Brain pericyte (primary cell): ENCODE data around the gene MBNL2.

Source experiments
- DNase-seq: peaks from one replicate; pipeline ENCODE4 v3.0.0-alpha.2; 2012; ENCODE audit warnings: low read depth, low spot score

MBNL2 gene

GRCh38 chr13:97327086-97327485 lies 105.0 kb downstream of the MBNL2 start:
- no peak for DNase-seq

DNA sequence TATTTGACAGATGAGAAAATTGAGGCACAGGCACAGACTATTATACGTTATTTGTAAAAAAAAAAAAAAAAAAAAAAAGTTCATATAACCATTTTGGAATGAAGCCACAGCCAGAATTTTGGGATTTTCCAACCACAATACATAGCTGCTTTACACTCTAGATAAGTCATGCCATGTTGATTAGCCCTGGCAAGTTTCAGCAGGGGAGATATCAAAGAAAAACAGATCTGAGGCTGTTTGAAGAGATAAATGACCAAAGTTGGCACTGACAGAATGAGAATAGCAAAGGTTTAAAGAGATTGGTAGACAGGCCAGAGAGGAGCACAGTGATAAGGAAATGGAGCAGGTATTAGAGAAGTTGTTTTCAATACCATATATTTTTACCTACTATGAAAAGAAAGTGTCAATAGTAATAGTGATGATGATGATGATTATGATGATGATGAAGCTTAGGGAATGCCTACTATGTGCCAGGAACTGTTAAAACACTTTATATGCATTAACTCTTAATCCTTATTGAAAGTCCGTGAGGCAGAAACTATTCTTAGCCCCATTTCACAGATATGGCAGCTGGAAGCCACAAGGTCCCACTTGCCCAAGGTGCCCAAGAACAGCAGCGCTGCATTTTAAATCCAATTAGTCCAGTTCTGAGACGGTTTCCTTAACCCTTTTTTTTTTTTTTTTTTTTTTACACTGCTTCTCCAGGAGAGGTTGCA lies 105.5 kb downstream of the MBNL2 start:
- DNase-seq, result no peak

GRCh38 chr13:97328222-97328790 lies 106.2 kb downstream of the MBNL2 start:
- no peak for DNase-seq

DNA sequence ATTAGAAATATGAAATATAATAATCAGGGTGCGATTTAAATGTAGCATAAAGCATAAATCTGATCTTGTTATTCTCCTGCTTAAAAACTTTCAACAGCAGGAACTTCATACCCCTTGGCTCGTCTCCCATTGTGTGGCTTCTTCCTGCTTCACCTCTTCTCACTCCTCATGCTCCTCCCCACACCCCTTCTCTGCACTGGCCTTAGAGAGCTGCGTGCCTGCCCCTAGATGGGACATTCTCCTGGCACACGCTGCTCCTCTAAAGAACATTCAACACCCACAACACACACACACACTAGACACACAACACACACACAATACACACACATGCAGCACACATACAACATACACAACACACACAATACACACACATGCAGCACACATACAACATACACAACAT lies 107.2 kb downstream of the MBNL2 start:
- DNase-seq, result no peak

DNA sequence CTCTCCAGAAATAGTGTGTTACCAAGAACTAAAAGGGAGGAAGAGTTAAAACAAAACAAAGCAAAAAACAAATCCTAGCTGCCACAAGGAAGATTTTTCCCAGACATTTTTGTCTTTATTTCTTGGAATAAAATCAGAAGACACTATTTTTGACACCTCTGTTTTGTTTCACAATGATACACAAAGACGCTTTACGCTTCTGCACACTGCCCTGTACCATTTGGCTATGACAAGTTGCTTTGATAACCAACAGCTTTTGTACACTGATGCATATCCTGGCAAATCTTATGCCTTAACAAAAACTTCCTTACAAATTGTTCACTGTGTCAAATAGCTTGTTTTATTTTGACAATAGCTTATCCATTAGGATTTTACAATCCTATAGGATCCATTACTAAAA lies 108.3 kb downstream of the MBNL2 start:
- DNase-seq, result no peak

DNA sequence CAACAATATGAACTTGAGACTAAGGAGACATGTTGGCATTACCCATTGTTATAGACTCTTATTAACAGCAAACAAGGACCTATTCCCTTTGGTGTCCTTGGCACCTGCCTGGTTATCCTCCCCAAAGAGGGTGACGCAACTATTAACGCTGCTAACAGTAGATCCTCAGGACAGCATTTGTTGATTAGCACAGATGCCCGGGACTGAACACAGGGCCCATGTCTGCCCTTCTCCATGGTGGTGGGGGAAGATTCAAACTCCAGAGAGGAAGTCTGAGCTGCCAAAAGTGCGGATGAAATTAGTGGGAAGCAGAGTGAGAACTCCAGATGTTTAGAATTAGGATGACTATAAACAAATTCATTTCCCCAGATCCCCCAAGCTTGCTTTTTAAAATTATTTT lies 110.6 kb downstream of the MBNL2 start:
- no peak for DNase-seq

- DNase-seq, result no peak
Observed at GRCh38 chr13:97333983-97334382, 111.8 kb downstream of the MBNL2 start.

GRCh38 chr13:97334690-97335089 lies 112.6 kb downstream of the MBNL2 start:
- no peak for DNase-seq

DNA sequence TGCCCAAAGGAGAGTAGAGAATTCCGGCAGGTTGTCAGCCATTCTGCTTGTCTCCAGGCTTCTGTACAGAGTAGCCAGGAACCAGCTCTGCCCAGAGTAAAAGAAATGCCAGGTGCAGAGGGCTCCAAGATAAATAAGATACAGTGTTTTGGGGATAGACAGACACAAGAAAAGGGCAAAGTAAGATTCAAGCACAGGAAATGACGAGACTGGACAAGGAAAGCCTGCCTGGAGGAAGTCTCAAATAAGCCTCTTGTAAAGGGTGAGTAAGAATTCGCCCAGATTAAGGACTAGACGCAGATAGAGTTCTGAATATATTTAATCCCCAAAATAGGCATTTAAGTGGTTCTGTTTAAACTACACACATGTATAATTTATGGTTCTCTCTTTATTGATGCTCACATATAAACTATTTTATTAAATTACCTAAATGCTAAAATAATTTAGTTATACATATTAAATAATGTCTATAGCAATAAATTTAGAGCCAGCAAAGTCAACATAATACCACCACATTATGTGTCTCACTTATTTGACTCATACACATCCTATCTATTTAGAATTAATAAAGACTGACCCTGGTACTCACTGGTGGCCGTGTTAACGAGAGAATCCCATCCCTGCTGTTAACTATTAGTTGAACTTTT lies 113.5 kb downstream of the MBNL2 start:
- no peak for DNase-seq

DNA sequence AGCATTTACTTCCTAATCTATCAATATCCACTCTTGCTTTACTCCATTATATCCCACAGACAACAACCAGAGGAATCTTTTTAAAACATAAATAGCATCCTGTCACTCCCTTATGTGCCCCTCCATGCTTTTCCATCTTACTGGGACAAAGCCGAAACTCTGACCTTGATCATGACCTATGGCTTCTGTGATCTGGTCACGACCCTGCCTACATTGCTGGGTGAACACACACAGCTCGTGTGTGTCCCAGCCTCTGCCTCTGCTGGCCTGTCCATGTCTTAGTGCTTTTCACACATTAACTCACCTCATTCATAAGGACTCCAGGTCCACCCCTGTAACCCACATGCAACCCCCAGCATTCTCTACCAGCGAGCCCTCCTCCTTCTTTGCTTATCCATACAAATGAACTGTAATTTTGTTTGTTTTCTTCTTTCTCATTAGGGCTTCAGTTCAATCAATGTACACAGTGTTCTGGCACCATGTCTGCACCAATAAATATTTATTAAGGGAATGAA lies 115.9 kb downstream of the MBNL2 start:
- DNase-seq, result no peak

DNA sequence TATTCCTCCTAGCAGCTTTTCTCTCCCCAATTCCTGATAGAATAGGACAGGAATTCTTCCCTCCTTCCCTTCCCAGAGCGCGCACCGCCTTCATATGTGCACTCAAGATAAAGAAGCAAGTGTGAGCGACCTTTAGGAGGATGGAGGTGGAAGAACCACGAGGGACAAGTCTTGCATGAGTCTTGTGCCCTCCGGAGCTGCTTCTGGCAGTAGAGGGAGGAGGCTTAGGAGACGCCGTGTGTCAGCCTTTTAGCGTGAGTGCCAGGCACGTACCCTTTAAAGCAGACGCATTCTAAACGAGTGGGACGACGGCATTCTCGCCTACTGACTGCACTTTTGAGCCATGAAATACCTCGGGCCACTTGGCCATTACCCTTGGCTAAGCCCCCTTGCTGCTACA lies 116.4 kb downstream of the MBNL2 start:
- DNase-seq, result no peak

- no peak for DNase-seq
Observed at GRCh38 chr13:97339019-97339987, 117.2 kb downstream of the MBNL2 start.

DNA sequence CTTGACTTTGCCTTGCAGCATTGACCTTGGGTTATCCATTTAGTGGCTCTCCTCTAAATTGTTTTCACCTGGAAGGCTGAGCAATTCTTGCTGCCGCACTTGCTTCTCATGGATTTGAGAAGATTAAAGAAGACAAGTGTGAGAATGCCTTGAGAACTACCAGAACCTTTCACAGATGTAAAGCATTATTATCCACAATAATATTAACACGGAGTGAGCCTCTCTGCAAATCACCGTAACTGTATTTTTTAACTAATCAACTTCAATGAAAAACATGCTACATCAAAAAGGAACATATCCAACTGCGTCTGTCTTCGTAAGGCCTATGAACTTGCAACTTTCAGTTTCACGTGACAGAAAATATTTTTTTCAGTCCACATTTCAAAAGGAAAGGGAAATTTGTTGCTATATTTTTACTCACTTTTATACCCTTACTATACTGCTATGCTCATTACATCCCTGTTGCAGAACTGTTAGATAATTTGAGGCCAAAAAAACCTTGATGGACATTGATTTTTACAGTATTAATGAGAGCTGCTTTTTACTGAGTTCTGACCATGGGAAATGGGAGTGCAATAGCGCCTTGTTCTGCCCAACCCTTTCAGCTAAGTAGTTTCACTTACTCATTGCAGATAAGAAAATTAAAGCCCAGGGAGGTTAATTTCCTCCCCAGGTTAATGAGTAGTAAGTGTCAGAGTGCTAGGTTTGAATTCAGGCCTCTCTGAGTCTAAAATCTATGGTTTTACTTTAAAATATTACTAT lies 118.0 kb downstream of the MBNL2 start:
- DNase-seq, result no peak

- DNase-seq, result no peak
Observed at GRCh38 chr13:97341135-97341534, 119.0 kb downstream of the MBNL2 start.

GRCh38 chr13:97342136-97342535 lies 120.0 kb downstream of the MBNL2 start:
- DNase-seq, result no peak

GRCh38 chr13:97342936-97343335 lies 120.8 kb downstream of the MBNL2 start:
- DNase-seq, result no peak

DNA sequence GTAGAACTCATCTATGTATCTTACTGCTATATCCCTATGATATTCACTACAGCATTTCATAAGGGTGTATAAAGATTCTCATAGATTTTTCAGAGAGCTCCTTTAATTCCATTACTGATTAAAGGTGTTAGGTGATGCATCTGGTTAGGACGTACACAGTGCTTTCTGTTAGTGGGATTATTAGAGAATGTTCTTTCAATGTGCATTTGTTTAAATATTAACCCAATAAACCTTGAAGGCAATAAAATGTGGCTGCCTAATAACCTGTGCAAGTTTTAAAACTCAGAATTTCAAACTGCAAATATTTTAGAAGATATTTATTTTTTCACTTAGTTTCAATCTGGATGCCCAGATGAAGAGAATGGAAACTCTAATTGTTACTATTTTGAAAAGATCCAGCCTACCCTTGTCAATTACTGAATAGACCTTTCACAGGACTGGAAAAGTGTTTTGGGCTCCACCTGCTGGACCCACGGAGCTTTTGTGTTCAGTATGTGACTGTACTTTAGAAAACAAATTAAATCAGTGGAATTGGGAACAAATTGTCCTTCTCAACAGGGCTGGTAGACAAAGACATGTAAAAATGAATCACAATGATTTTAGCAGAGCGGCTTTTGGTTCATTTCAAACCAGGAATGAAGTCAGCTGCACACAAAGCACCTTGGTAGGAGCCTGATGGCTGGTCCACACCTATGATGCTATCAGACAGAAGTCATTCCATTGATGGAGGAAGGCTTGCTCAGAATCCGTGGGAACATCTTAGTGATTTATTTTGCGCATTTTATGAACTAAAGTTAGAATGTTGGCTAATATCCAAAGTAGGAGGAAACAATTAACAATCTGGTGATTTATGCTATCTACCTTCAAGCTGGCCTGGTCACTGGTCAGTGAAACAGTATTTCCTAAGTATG lies 122.4 kb downstream of the MBNL2 start:
- no peak for DNase-seq

DNA sequence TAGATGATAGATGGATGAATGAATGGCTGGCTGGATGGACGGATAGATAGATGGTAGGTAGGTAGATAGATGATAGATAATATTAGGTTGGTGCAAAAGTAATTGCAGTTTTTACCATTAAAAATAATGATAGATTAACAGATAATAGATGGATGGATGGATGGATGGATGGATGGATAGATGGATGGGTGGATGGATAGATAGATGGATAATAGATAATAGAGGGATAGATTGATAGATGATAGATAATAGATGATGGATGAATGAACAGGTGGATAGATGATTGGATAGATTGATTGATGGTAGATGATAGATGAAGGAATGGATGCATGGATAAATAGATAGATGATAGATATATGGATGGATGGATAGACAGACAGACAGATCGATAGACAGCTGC lies 124.0 kb downstream of the MBNL2 start:
- DNase-seq, result no peak

GRCh38 chr13:97346561-97347254 lies 124.6 kb downstream of the MBNL2 start:
- DNase-seq, result no peak
